ENCODE results near the gene MSANTD3.
"Not testable (repeated sequence)": the region's sequence is repeated elsewhere in the genome, so short reads cannot be mapped to it uniquely, and the experiment has no call there.

DNA sequence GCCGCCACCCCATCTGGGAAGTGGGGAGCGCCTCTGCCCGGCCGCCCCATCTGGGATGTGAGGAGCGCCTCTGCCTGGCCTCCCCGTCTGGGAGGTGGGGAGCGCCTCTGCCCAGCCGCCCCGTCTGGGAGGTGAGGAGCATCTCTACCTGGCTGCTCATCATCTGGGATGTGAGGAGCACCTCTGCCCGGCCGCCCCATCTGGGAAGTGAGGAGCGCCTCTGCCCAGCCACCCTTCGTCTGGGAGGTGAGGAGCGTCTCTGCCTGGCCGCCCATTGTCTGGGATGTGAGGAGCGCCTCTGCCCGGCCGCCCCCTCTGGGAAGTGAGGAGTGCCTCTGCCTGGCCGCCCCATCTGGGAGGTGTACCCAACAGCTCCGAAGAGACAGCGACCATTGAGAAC lies 34.0 kb upstream of the MSANTD3 start:
- TF ChIP-seq POLR2A (IDR thresholded peaks at IDR 0.05), result not testable (repeated sequence)
- TF ChIP-seq, protein P1, sequence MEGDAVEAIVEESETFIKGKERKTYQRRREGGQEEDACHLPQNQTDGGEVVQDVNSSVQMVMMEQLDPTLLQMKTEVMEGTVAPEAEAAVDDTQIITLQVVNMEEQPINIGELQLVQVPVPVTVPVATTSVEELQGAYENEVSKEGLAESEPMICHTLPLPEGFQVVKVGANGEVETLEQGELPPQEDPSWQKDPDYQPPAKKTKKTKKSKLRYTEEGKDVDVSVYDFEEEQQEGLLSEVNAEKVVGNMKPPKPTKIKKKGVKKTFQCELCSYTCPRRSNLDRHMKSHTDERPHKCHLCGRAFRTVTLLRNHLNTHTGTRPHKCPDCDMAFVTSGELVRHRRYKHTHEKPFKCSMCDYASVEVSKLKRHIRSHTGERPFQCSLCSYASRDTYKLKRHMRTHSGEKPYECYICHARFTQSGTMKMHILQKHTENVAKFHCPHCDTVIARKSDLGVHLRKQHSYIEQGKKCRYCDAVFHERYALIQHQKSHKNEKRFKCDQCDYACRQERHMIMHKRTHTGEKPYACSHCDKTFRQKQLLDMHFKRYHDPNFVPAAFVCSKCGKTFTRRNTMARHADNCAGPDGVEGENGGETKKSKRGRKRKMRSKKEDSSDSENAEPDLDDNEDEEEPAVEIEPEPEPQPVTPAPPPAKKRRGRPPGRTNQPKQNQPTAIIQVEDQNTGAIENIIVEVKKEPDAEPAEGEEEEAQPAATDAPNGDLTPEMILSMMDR (IDR thresholded peaks at IDR 0.05), result not testable (repeated sequence)
